ENCODE measurements around the gene NBPF15.
"Not testable (repeated sequence)": the region's sequence is repeated elsewhere in the genome, so short reads cannot be mapped to it uniquely, and the experiment has no call there.

The NBPF15 gene

GRCh38 chr1:144461136-144461759 is at the start of gene NBPF15:
TSS of gene NBPF15 (minus strand) at chr1:144461669. CDS start at chr1:144440003, 21,666 bp downstream.
- peak; percentile 80 for DNase-seq

GRCh38 chr1:144496429-144496828 is 35.0 kb upstream of the NBPF15 start:
- not testable (repeated sequence) for DNase-seq

- DNase-seq: not testable (repeated sequence)
Measured at GRCh38 chr1:144494130-144494529, 32.7 kb upstream of the NBPF15 start.

GRCh38 chr1:144490394-144490793 is 28.9 kb upstream of the NBPF15 start:
- DNase-seq: peak; percentile 11

GRCh38 chr1:144487002-144487401 is 25.5 kb upstream of the NBPF15 start:
- DNase-seq: not testable (repeated sequence)

GRCh38 chr1:144485048-144485993 is 23.9 kb upstream of the NBPF15 start:
- not testable (repeated sequence) for DNase-seq

- not testable (repeated sequence) for DNase-seq
Measured at GRCh38 chr1:144473897-144474296, 12.4 kb upstream of the NBPF15 start.

GRCh38 chr1:144471434-144471833 is 10.0 kb upstream of the NBPF15 start:
- DNase-seq: not testable (repeated sequence)

GRCh38 chr1:144461778-144462177 is 309 bp upstream of the NBPF15 start:
- DNase-seq: not testable (repeated sequence)

- peak; percentile 36 for DNase-seq
Measured at GRCh38 chr1:144460686-144461085, 783 bp downstream of the NBPF15 start.

- not testable (repeated sequence) for DNase-seq
Measured at GRCh38 chr1:144442402-144442801, 19.1 kb downstream of the NBPF15 start.

GRCh38 chr1:144439737-144440136 is 21.7 kb downstream of the NBPF15 start:
- peak; percentile 3 for DNase-seq

GRCh38 chr1:144418891-144419694 is 42.4 kb downstream of the NBPF15 start:
- DNase-seq: peak; percentile 78

GRCh38 chr1:144413404-144414118 is 47.9 kb downstream of the NBPF15 start:
- peak; percentile 17 for DNase-seq

- peak; percentile 91 for DNase-seq
Measured at GRCh38 chr1:144412491-144413403, 48.7 kb downstream of the NBPF15 start.

- peak; percentile 85 for DNase-seq
Measured at GRCh38 chr1:144412068-144412471, 49.4 kb downstream of the NBPF15 start.

GRCh38 chr1:144402807-144403206 is 58.7 kb downstream of the NBPF15 start:
- DNase-seq: not testable (repeated sequence)

GRCh38 chr1:144371651-144372050 is 89.8 kb downstream of the NBPF15 start:
- not testable (repeated sequence) for DNase-seq

Measured in stimulated activated CD4-positive, alpha-beta T cell treated with anti-CD3 and anti-CD28 coated beads, Interleukin-15, amount 100 ng/mL, for 24 hours (primary cell).